H1 (cell line): ENCODE measurements around the gene CHST11. TPM values are rescaled to one million over a fixed set of nuclear protein-coding genes. Genes with fewer than 3 reads are reported as not detected.

Experiments
- CTCF ChIA-PET: fragments of 300-600 bp; sonication (Branson Sonifier 250); formaldehyde crosslinking; loops from one replicate; lab custom pipeline; 2021; ENCODE audit not compliant: partially characterized antibody; lab: Charles Lee
- POLR2A ChIA-PET: fragments of 300-600 bp; sonication (Branson Sonifier 250); formaldehyde crosslinking; loops from one replicate; lab custom pipeline; 2021; ENCODE audit warnings: inconsistent platforms; ENCODE audit not compliant: partially characterized antibody; lab: Charles Lee
- DNase-seq, 2 experiments: peaks; one replicate each; pipeline versions ENCODE4 v3.0.0 to v3.0.0-alpha.2; 2010 to 2022; ENCODE audit warnings: low spot score in 2 of 2, low read depth in 1 of 2, mixed read lengths in 1 of 2
- FAIRE-seq: peaks from 2 replicates; lab custom pipeline; 2011; peaks lifted over from hg19 to GRCh38; lab: Jason Lieb, UNC
- H2AFZ ChIP-seq: 2 replicates; pipeline ENCODE4 v1.8.1; 2012; ENCODE audit warnings: low read length, inconsistent platforms
- H2AK5ac ChIP-seq: 2 replicates; pipeline ENCODE4 v1.6.1; 2013; ENCODE audit warnings: low read depth, low read length
- H2BK120ac ChIP-seq: replicated peaks from 2 replicates; pipeline ENCODE3; 2013; ENCODE audit warnings: low read depth, low read length, inconsistent platforms
- H2BK12ac ChIP-seq: 2 replicates; pipeline ENCODE4 v1.6.1; 2013; ENCODE audit warnings: low read depth, low read length
- H2BK15ac ChIP-seq: 2 replicates; pipeline ENCODE4 v1.6.1; 2013; ENCODE audit warnings: low read length
- H2BK20ac ChIP-seq: 2 replicates; pipeline ENCODE4 v1.6.1; 2013; ENCODE audit warnings: low read length
- H2BK5ac ChIP-seq: 2 replicates; pipeline ENCODE4 v1.6.1; 2013; ENCODE audit warnings: low read depth, low read length
- H3K14ac ChIP-seq: 2 replicates; pipeline ENCODE4 v1.6.1; 2013; ENCODE audit warnings: inconsistent platforms; ENCODE audit not compliant: insufficient read length
- H3K18ac ChIP-seq: 2 replicates; pipeline ENCODE4 v1.6.1; 2013; ENCODE audit warnings: low read length; ENCODE audit errors: extremely low read depth
- H3K23ac ChIP-seq: 2 replicates; pipeline ENCODE4 v1.6.1; 2013; ENCODE audit warnings: inconsistent platforms; ENCODE audit not compliant: insufficient read length
- H3K23me2 ChIP-seq: 2 replicates; pipeline ENCODE4 v1.6.1; 2013; ENCODE audit warnings: low read depth, low read length
- H3K27ac ChIP-seq: 2 replicates; pipeline ENCODE4 v1.6.1; 2011; ENCODE audit warnings: low read depth, low read length, inconsistent platforms
- H3K27me3 ChIP-seq, 4 experiments: replicated peaks in 1 of 4; 1 replicate in 1 of 4; 2 replicates in 3 of 4; pipeline versions ENCODE4 v1.6.1 to v1.8.1; 2011 to 2013; ENCODE audit warnings: low read length in 3 of 4, mild to moderate bottlenecking in 3 of 4, inconsistent platforms in 2 of 4, mixed read lengths in 2 of 4, moderate library complexity in 1 of 4; ENCODE audit not compliant: control insufficient read depth in 3 of 4, insufficient read depth in 3 of 4; ENCODE audit errors: extremely low read depth in 1 of 4
- H3K36me3 ChIP-seq, 4 experiments: 2 replicates each; pipeline versions ENCODE4 v1.6.1 to v1.8.1; 2011 to 2013; ENCODE audit warnings: mild to moderate bottlenecking in 4 of 4, low read length in 3 of 4, moderate library complexity in 2 of 4, control low read depth in 1 of 4, inconsistent platforms in 1 of 4; ENCODE audit not compliant: insufficient read depth in 4 of 4, control insufficient read depth in 2 of 4
- H3K4ac ChIP-seq: replicated peaks from 2 replicates; pipeline ENCODE3; 2013; ENCODE audit warnings: low read length, low read depth, mixed read lengths, inconsistent platforms; ENCODE audit not compliant: insufficient read length
- H3K4me1 ChIP-seq, 4 experiments: replicated peaks in 1 of 4; 1 replicate in 1 of 4; 2 replicates in 3 of 4; pipeline versions ENCODE4 v1.6.1 to v1.8.1; 2011 to 2013; ENCODE audit warnings: low read length in 3 of 4, inconsistent platforms in 2 of 4, mixed read lengths in 1 of 4; ENCODE audit not compliant: insufficient read depth in 4 of 4, control insufficient read depth in 3 of 4
- H3K4me2 ChIP-seq, 2 experiments: 2 replicates each; pipeline versions ENCODE4 v1.6.1 to v1.8.1; 2011 to 2013; ENCODE audit warnings: low read depth in 2 of 2, low read length in 2 of 2, control low read depth in 1 of 2, inconsistent platforms in 1 of 2, mild to moderate bottlenecking in 1 of 2; ENCODE audit not compliant: insufficient read depth in 1 of 2
- H3K4me3 ChIP-seq, 4 experiments: fragments of 200-600, 300-600 bp in 1 of 4; sonication (generic), shearing (Covaris generic), sonication (Bioruptor Twin) in 1 of 4; 2 replicates each; pipeline versions ENCODE4 v1.5.1 to v1.8.1; 2011 to 2016; ENCODE audit warnings: low read length in 4 of 4, low read depth in 3 of 4, control low read depth in 2 of 4, inconsistent platforms in 2 of 4, mild to moderate bottlenecking in 2 of 4, mixed read lengths in 1 of 4, moderate library complexity in 1 of 4; ENCODE audit not compliant: insufficient read depth in 2 of 4; ENCODE audit errors: extremely low read depth in 1 of 4
- H3K56ac ChIP-seq: replicated peaks from 2 replicates; pipeline ENCODE3; 2013; ENCODE audit warnings: low read depth, mild to moderate bottlenecking, mixed read lengths, low read length, inconsistent platforms; ENCODE audit not compliant: insufficient read length
- H3K79me1 ChIP-seq: 2 replicates; pipeline ENCODE4 v1.6.1; 2013; ENCODE audit warnings: low read depth, low read length, control low read depth
- H3K79me2 ChIP-seq, 2 experiments: 2 replicates each; pipeline versions ENCODE4 v1.6.1 to v1.8.1; 2012 to 2013; ENCODE audit warnings: low read length in 2 of 2, mild to moderate bottlenecking in 2 of 2, inconsistent platforms in 1 of 2; ENCODE audit not compliant: insufficient read depth in 2 of 2, control insufficient read depth in 1 of 2
- H3K9ac ChIP-seq, 4 experiments: replicated peaks in 1 of 4; 1 replicate in 1 of 4; 2 replicates in 3 of 4; pipeline versions ENCODE4 v1.6.1 to v1.8.1; 2011 to 2013; ENCODE audit warnings: low read depth in 3 of 4, low read length in 3 of 4, control low read depth in 2 of 4, mild to moderate bottlenecking in 2 of 4, moderate library complexity in 2 of 4, inconsistent platforms in 1 of 4; ENCODE audit errors: extremely low read depth in 1 of 4
- H3K9me3 ChIP-seq, 2 experiments: 2 replicates each; pipeline versions ENCODE4 v1.6.1 to v1.8.1; 2012 to 2013; ENCODE audit warnings: mild to moderate bottlenecking in 2 of 2, moderate library complexity in 2 of 2, control low read depth in 1 of 2, inconsistent platforms in 1 of 2, low read depth in 1 of 2, low read length in 1 of 2, mixed read lengths in 1 of 2; ENCODE audit not compliant: insufficient read depth in 2 of 2
- H4K20me1 ChIP-seq, 2 experiments: replicated peaks in 1 of 2; 2 replicates each; pipeline versions ENCODE3 to v1.8.1; 2011 to 2013; ENCODE audit warnings: inconsistent platforms in 2 of 2, low read length in 2 of 2, mild to moderate bottlenecking in 1 of 2; ENCODE audit not compliant: insufficient read depth in 2 of 2, control insufficient read depth in 1 of 2
- H4K5ac ChIP-seq: 2 replicates; pipeline ENCODE4 v1.6.1; 2013; ENCODE audit warnings: low read length, low read depth, mixed read lengths, inconsistent platforms; ENCODE audit not compliant: insufficient read length
- H4K8ac ChIP-seq: 2 replicates; pipeline ENCODE4 v1.8.0; 2013; ENCODE audit warnings: mild to moderate bottlenecking, moderate library complexity, low read length, inconsistent platforms; ENCODE audit not compliant: insufficient read depth; ENCODE audit errors: extremely low read depth
- H4K91ac ChIP-seq: replicated peaks from 2 replicates; pipeline ENCODE3; 2013; ENCODE audit warnings: low read length, mixed read lengths, inconsistent platforms; ENCODE audit not compliant: insufficient read length
- CBX8 ChIP-seq: fragments of 300-800, 300-1000 bp; sonication (generic); IDR thresholded peaks from 2 replicates; pipeline ENCODE4 v1.7.1; 2016; ENCODE audit warnings: low read depth, low read length, borderline replicate concordance
- CEBPB ChIP-seq: IDR thresholded peaks from 2 replicates; pipeline ENCODE4 v1.6.1; 2012; ENCODE audit warnings: low read depth, low read length
- EZH2 ChIP-seq: fragments of 200-600 bp; sonication (generic); IDR thresholded peaks from 2 replicates; pipeline ENCODE4 v1.7.1; 2012; ENCODE audit warnings: low read depth, mild to moderate bottlenecking, moderate library complexity, low read length, inconsistent platforms; ENCODE audit not compliant: severe bottlenecking
- FOSL1 ChIP-seq: IDR thresholded peaks from 2 replicates; pipeline ENCODE4 v1.6.1; 2011; ENCODE audit warnings: mild to moderate bottlenecking, low read depth, low read length, moderate library complexity; ENCODE audit not compliant: insufficient read depth
- GTF2F1 ChIP-seq: IDR thresholded peaks from 2 replicates; pipeline ENCODE4 v1.6.1; 2012; ENCODE audit warnings: low read depth, low read length, improper control_type of control experiment, borderline replicate concordance
- JUN ChIP-seq: IDR thresholded peaks from 2 replicates; pipeline ENCODE4 v1.6.1; 2011; ENCODE audit warnings: low read depth, mild to moderate bottlenecking, improper control_type of control experiment, low read length
- POLR2A ChIP-seq, 2 experiments: IDR thresholded peaks; 1 replicate in 1 of 2; 2 replicates in 1 of 2; pipeline ENCODE4 v1.6.1; 2011; ENCODE audit warnings: low read depth in 2 of 2, low read length in 2 of 2, mild to moderate bottlenecking in 2 of 2; ENCODE audit errors: control extremely low read depth in 1 of 2
- RBBP5 ChIP-seq: IDR thresholded peaks from 2 replicates; pipeline ENCODE4 v1.7.1; 2012; ENCODE audit warnings: low read depth, mild to moderate bottlenecking, inconsistent platforms, low read length, moderate library complexity, borderline replicate concordance
- RXRA ChIP-seq: IDR thresholded peaks from 2 replicates; pipeline ENCODE4 v1.6.1; 2011; ENCODE audit warnings: low read depth, mild to moderate bottlenecking, low read length, moderate library complexity; ENCODE audit not compliant: insufficient read depth
- SP1 ChIP-seq: IDR thresholded peaks from 2 replicates; pipeline ENCODE4 v1.6.1; 2011; ENCODE audit warnings: low read depth, low read length
- TAF7 ChIP-seq: optimal IDR thresholded peaks from 2 replicates; pipeline ENCODE3; 2011; ENCODE audit warnings: low read depth, mild to moderate bottlenecking, inconsistent platforms, low read length, moderate library complexity, borderline replicate concordance
- WGBS, 2 experiments: shearing (Covaris generic) in 1 of 2; methylation state at CpG; one replicate each; pipeline versions ENCODE4 v1.1.6 to v1.1.7; 2013 to 2015; ENCODE audit warnings: low lambda C conversion rate in 2 of 2, mixed read lengths in 2 of 2, inconsistent platforms in 1 of 2, low coverage in 1 of 2, missing lambda C conversion rate in 1 of 2; ENCODE audit not compliant: insufficient replicate concordance in 2 of 2, insufficient coverage in 1 of 2, insufficient read length in 1 of 2; ENCODE audit errors: extremely low coverage in 1 of 2, missing lambda C conversion rate in 1 of 2; 5-methylcytosine and 5-hydroxymethylcytosine counted together
- polyA plus RNA-seq, 7 experiments: library from polyadenylated mRNA; depleted of rRNA in 3 of 7; stranded (reverse) in 5 of 7; unstranded in 2 of 7; fragments of >200 nt in 5 of 7; fragments of 200-250 nt in 2 of 7; gene quantifications; 1 replicate in 5 of 7; 2 replicates in 1 of 7; 4 replicates in 1 of 7; pipeline versions ENCODE4 v1.2.1 to v1.2.3, GENCODE V29; 2011 to 2013; ENCODE audit warnings: missing spikeins in 2 of 7, mixed read lengths in 2 of 7
- total RNA-seq: library from RNA; stranded (reverse); fragmentation: NEBNext Ultra II Directional; extraction: Animal tissue kit (Norgen Biotek cat#: 25700); gene quantifications from 2 replicates; pipeline ENCODE4 v1.2.1, GENCODE V29; 2021

The CHST11 gene
- total and polyA plus RNA-seq, 2 of the 8 experiments (the other 6 are each of a cell fraction or from before 2014, with no cell fraction given), result 14.4 to 20.8 TPM

DNA sequence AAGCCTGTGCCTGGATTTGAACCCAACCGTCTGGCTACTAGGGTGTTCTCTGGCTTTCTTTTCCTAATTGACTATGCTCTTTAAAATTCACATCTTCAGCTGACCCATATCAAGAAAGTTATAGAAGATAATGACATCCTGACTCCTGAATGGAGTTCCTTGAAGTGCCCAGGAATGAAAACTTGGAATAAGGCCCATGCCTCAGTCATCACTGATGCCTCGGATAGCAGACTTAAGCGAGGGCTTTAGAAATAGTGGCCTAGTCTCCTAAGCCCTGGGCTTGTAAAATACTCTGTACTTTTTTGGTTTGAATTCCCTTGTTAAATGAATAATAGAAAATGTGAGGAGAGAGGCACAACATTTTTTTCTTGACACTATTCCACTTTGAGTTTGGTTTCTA lies 39.0 kb downstream of the CHST11 start:
- Histone ChIP-seq H3K36me3 (no peaks in the 10 kb centered on the region), H3K56ac (no peak overlapping the region), H2BK20ac (no peak overlapping the region), H3K18ac (no peak overlapping the region), H3K79me1 (no peaks in the 10 kb centered on the region; the same call in 1 of the 2 replicates), H2BK15ac (no peak overlapping the region), H4K91ac (no peak overlapping the region), H3K4me2 (no peak overlapping the region), H3K23me2 (no peaks in the 10 kb centered on the region), H3K4me3 (no peak overlapping the region), H2BK5ac (no peak overlapping the region), H3K27me3 (no peaks in the 10 kb centered on the region), H2BK12ac (no peak overlapping the region), H3K4ac (no peak overlapping the region), H3K14ac (no peak overlapping the region), H3K4me1 (peaks cover 0 to 6% (median 2%) of the 10 kb centered on the region in 4 experiments; a peak in 4 of 7 replicates), H3K27ac (no peak overlapping the region), H4K5ac (no peak overlapping the region), H3K23ac (no peak overlapping the region), H2AK5ac (no peak overlapping the region), H2BK120ac (no peak overlapping the region), H4K20me1 (no peaks in the 10 kb centered on the region), H4K8ac (no peak overlapping the region), H3K79me2 (no peaks in the 10 kb centered on the region), H3K9me3 (no peaks in the 10 kb centered on the region), H3K9ac (no peak overlapping the region), H2AFZ (no peak overlapping the region)
- ChIA-PET CTCF (no interaction called here), POLR2A (no interaction called here)
- 93% methylated on average over 3 of the region's 3 CpGs; no CpG with 5 or more reads in 1 of the 2 experiments for WGBS, 2 experiments
- TF ChIP-seq GTF2F1, result no peak
- TF ChIP-seq RBBP5, result no peak
- TF ChIP-seq CEBPB, result no peak
- TF ChIP-seq JUN, result no peak
- no peak for TF ChIP-seq CBX8
- TF ChIP-seq EZH2, result no peak
- no peak for TF ChIP-seq FOSL1
- no peak for TF ChIP-seq POLR2A (IDR thresholded peaks at IDR 0.05; ENCODE audit: control extremely low read depth in 1 of 2, low read depth in 2 of 2, low read length in 2 of 2)
- TF ChIP-seq SP1, result no peak
- TF ChIP-seq TAF7, result no peak
- no peak for TF ChIP-seq RXRA
- DNase-seq (no peak), FAIRE-seq (no peak)
